ENCODE measurements around the gene TAL1.
"Not testable (repeated sequence)": the region's sequence is repeated elsewhere in the genome, so short reads cannot be mapped to it uniquely, and the experiment has no call there.

Gene TAL1

DNA sequence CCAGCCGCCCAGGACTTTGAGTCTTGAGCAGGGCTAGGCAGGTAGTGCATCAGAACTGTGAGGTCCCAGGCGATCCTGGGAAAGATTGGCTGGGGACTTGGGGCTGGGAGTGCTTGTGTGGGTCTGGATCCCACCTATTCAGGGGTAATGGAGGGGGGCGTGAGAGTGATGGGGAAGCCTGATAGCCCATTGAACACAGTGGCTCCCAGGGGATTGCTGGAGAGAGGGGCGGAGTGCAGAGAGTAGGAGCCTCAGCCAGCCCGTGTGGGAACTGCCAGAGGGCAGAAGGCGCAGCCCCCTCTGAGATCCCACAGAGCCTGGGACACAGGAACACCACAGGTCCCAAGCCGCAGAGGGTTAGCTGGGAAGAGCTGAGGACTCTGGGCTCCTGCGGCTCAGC, 22.9 kb downstream of the TAL1 start:
- no peak overlapping the region for H3K27ac ChIP-seq
- TF ChIP-seq, protein P1, sequence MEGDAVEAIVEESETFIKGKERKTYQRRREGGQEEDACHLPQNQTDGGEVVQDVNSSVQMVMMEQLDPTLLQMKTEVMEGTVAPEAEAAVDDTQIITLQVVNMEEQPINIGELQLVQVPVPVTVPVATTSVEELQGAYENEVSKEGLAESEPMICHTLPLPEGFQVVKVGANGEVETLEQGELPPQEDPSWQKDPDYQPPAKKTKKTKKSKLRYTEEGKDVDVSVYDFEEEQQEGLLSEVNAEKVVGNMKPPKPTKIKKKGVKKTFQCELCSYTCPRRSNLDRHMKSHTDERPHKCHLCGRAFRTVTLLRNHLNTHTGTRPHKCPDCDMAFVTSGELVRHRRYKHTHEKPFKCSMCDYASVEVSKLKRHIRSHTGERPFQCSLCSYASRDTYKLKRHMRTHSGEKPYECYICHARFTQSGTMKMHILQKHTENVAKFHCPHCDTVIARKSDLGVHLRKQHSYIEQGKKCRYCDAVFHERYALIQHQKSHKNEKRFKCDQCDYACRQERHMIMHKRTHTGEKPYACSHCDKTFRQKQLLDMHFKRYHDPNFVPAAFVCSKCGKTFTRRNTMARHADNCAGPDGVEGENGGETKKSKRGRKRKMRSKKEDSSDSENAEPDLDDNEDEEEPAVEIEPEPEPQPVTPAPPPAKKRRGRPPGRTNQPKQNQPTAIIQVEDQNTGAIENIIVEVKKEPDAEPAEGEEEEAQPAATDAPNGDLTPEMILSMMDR (conservative IDR thresholded peaks at IDR 0.05) = no peak

GRCh38 chr1:47208374-47208850, 23.6 kb downstream of the TAL1 start:
- H3K27ac ChIP-seq = no peak overlapping the region
- TF ChIP-seq, protein P1 (conservative IDR thresholded peaks at IDR 0.05) = no peak

DNA sequence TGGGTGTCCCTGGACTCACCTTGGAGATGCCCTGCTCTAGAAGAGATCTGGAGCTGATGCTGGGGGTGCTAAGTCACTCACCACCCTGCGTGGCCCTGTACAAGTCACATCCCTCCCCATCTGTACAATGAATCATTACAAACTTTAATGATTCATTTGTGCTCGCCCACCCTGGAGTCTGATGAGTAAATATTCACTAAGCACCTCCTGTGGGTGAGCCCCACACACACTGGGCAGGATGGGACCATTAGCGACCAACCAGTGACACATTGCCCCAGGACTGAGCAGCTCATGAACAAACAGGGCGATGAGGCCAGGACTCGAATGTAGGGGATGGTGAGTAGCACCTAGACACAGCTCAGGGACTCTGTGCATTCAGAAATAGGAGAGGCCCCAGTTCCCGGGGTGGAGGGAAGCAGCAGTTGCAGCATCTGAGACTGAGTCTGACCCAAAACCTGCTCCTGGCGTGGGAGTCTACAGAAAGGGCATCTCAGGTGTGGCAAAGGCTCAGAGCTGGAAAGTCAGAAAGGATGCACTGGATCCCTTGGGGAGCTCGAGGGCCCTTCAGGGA, 24.1 kb downstream of the TAL1 start:
- no peak overlapping the region for H3K27ac ChIP-seq
- TF ChIP-seq, protein P1 (conservative IDR thresholded peaks at IDR 0.05) = no peak

DNA sequence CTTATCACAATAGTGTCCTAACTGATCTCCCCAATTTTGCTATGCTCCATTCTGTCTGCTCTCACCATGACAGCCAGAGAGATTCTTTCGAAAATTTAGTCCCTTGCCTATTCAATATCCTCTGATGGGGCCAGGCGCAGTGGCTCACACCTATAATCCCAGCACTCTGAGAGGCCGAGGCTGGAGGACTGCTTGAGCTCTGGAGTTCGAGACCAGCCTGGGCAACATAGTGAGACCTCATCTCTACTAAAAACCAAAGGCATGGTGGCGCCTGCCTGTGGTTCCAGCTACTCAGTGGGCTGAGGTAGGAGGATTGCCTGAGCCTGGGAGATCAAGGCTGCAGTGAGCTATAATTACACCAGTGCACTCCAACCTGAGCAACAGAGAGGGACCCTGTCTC, 26.1 kb downstream of the TAL1 start:
- TF ChIP-seq, protein P1 (conservative IDR thresholded peaks at IDR 0.05) = no peak
- no peak overlapping the region for H3K27ac ChIP-seq

DNA sequence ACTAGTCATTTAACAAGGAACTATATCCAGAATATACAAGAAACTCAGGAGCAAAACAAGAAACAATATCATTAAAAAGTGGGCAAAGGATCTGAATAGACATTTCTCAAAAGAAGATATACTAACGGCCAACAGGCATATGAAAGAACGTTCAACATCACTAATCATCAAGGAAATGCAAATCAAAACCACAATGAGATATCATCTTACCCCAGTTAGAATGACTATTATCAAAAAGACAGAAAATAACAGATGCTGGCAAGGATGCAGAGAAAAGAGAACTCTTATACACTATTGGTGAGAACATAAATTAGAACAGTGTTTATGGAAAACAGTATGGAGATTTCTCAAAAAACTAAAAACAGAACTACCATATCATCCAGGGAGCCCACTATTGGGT, 28.5 kb downstream of the TAL1 start:
- H3K27ac ChIP-seq = not testable (repeated sequence)

DNA sequence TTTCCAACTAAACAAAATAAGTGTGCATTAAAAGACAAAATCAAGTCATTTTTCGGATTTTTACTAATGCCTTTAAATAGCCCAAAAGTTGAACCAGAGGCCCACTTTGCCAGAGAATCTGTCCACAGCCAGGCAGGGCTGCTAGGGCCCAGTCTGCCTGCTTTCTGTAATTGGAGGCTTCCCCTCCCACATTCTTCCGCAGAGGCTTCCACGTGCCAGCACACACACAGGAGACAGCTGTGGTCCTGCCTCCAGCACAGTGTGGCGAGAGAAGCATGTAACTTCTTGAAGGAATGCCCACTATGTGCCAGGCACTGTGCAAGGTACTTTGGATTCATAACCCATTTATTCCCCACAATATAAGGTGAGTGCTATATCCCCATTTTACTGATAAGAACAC, 30.8 kb downstream of the TAL1 start:
- TF ChIP-seq, protein P1 (conservative IDR thresholded peaks at IDR 0.05) = no peak
- H3K27ac ChIP-seq = no peak overlapping the region

DNA sequence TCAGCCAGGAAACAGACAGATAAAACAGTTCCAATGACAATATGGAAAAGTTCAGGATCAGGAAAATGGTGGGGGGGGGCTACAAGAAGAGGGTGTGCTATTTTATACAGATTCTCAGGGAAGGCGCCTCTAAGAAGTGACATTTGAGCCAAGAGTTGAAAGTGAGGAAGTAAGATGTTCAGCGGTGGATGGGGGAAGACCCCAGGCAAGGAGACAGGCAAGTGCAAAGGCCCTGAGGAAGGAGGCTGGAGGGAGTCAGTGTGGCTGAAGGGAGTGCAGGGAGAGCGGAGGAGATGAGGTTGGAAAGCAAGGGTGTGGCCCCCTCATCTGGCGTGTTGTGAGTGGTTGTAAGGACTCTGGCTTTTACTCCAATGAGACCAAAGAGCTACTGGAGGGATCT, 33.8 kb downstream of the TAL1 start:
- no peak overlapping the region for H3K27ac ChIP-seq
- TF ChIP-seq, protein P1 (conservative IDR thresholded peaks at IDR 0.05) = no peak

GRCh38 chr1:47196622-47197021, 35.4 kb downstream of the TAL1 start:
- TF ChIP-seq, protein P1 (conservative IDR thresholded peaks at IDR 0.05) = no peak
- no peak overlapping the region for H3K27ac ChIP-seq

- H3K27ac ChIP-seq = not testable (repeated sequence)
These were observed 36.0 kb downstream of the TAL1 start for GRCh38 chr1:47195981-47196380.
